ENCODE data around the gene BHLHA9. TPM values are rescaled to one million over a fixed set of nuclear protein-coding genes. Genes with fewer than 3 reads are reported as not detected.
A peak's percentile ranks its signal among the peaks of the same experiment; 100 is the strongest.

The BHLHA9 gene
- total RNA-seq, 1 donor, result not detected

- TF ChIP-seq CTCF (IDR thresholded peaks at IDR 0.05; ENCODE audit: insufficient read depth, low read depth, low read length), result no peak
- no peak for DNase-seq (ENCODE audit: low read depth)
- no peak overlapping the region for H3K4me3 ChIP-seq (ENCODE audit: low read depth, low read length)
These were observed 5.1 kb downstream of the BHLHA9 start for GRCh38 chr17:1275205-1275961.

GRCh38 chr17:1275962-1276736 lies 5.9 kb downstream of the BHLHA9 start:
- no peak overlapping the region for H3K4me3 ChIP-seq (ENCODE audit: low read depth, low read length)
- peak; percentile 44 for DNase-seq (ENCODE audit: low read depth)
- TF ChIP-seq CTCF (IDR thresholded peaks at IDR 0.05; ENCODE audit: insufficient read depth, low read depth, low read length), result peak; percentile 82

- no peak for TF ChIP-seq CTCF (IDR thresholded peaks at IDR 0.05; ENCODE audit: insufficient read depth, low read depth, low read length)
- no peak for DNase-seq (ENCODE audit: low read depth)
- no peak overlapping the region for H3K4me3 ChIP-seq (ENCODE audit: low read depth, low read length)
These were observed 10.4 kb downstream of the BHLHA9 start for GRCh38 chr17:1280652-1281051.

- no peak overlapping the region for H3K4me3 ChIP-seq (ENCODE audit: low read depth, low read length)
- no peak for DNase-seq (ENCODE audit: low read depth)
- TF ChIP-seq CTCF (IDR thresholded peaks at IDR 0.05; ENCODE audit: insufficient read depth, low read depth, low read length), result no peak
These were observed 16.3 kb downstream of the BHLHA9 start for GRCh38 chr17:1286379-1287106.

- TF ChIP-seq CTCF (IDR thresholded peaks at IDR 0.05; ENCODE audit: insufficient read depth, low read depth, low read length), result no peak
- no peak for DNase-seq (ENCODE audit: low read depth)
These were observed 19.5 kb downstream of the BHLHA9 start for GRCh38 chr17:1289695-1290094.

GRCh38 chr17:1290676-1291075 lies 20.4 kb downstream of the BHLHA9 start:
- no peak for TF ChIP-seq CTCF (IDR thresholded peaks at IDR 0.05; ENCODE audit: insufficient read depth, low read depth, low read length)
- no peak for DNase-seq (ENCODE audit: low read depth)
- H3K4me3 ChIP-seq (ENCODE audit: low read depth, low read length), result no peak overlapping the region

More at GRCh38 chr17:1289695-1290094, 19.5 kb downstream of the BHLHA9 start:
- H3K4me3 ChIP-seq (ENCODE audit: low read depth, low read length), result no peak overlapping the region

Measured in fibroblast of villous mesenchyme (primary cell).